ENCODE measurements around the gene RARRES2. TPM values are rescaled to one million over a fixed set of nuclear protein-coding genes. Genes with fewer than 3 reads are reported as not detected.
"Not testable (repeated sequence)": the region's sequence is repeated elsewhere in the genome, so short reads cannot be mapped to it uniquely, and the experiment has no call there.

RARRES2 gene
- total and polyA plus RNA-seq, 9 donors: 40.2 to 85.1 (median 56.7) TPM

- not testable (repeated sequence) for H3K27me3 ChIP-seq (ENCODE audit: control insufficient read depth, insufficient read depth, low read length); H3K36me3 ChIP-seq (ENCODE audit: control insufficient read depth, insufficient read depth, low read length); H3K4me1 ChIP-seq (ENCODE audit: control insufficient read depth, insufficient read depth, low read length); DNase-seq; H3K27ac ChIP-seq (ENCODE audit: low read length); H3K4me3 ChIP-seq (ENCODE audit: low read length); H3K9me3 ChIP-seq (replicated peaks; ENCODE audit: control insufficient read depth, low read depth, low read length)
Observed at GRCh38 chr7:150297978-150298377, 43.5 kb downstream of the RARRES2 start.

- not testable (repeated sequence) for DNase-seq; H3K4me3 ChIP-seq (ENCODE audit: low read length); H3K27me3 ChIP-seq (ENCODE audit: control insufficient read depth, insufficient read depth, low read length); H3K27ac ChIP-seq (ENCODE audit: low read length); H3K9me3 ChIP-seq (replicated peaks; ENCODE audit: control insufficient read depth, low read depth, low read length); H3K4me1 ChIP-seq (ENCODE audit: control insufficient read depth, insufficient read depth, low read length); H3K36me3 ChIP-seq (ENCODE audit: control insufficient read depth, insufficient read depth, low read length)
- 80% methylated on average over 1 of the region's 10 CpGs for WGBS (ENCODE audit: insufficient coverage)
Observed at GRCh38 chr7:150296802-150297201, 44.6 kb downstream of the RARRES2 start.

- no CpG with 5 or more reads among the region's 8 CpGs for WGBS (ENCODE audit: insufficient coverage)
- not testable (repeated sequence) for H3K9me3 ChIP-seq (replicated peaks; ENCODE audit: control insufficient read depth, low read depth, low read length); H3K4me3 ChIP-seq (ENCODE audit: low read length); H3K4me1 ChIP-seq (ENCODE audit: control insufficient read depth, insufficient read depth, low read length); H3K36me3 ChIP-seq (ENCODE audit: control insufficient read depth, insufficient read depth, low read length); H3K27ac ChIP-seq (ENCODE audit: low read length); DNase-seq; H3K27me3 ChIP-seq (ENCODE audit: control insufficient read depth, insufficient read depth, low read length)
Observed at GRCh38 chr7:150295614-150296013, 45.8 kb downstream of the RARRES2 start.

GRCh38 chr7:150295027-150295426 lies 46.4 kb downstream of the RARRES2 start:
- not testable (repeated sequence) for H3K27me3 ChIP-seq (ENCODE audit: control insufficient read depth, insufficient read depth, low read length); H3K4me1 ChIP-seq (ENCODE audit: control insufficient read depth, insufficient read depth, low read length); DNase-seq; H3K4me3 ChIP-seq (ENCODE audit: low read length); H3K36me3 ChIP-seq (ENCODE audit: control insufficient read depth, insufficient read depth, low read length); H3K9me3 ChIP-seq (replicated peaks; ENCODE audit: control insufficient read depth, low read depth, low read length); H3K27ac ChIP-seq (ENCODE audit: low read length)
- WGBS (ENCODE audit: insufficient coverage): no CpG with 5 or more reads among the region's 8 CpGs

GRCh38 chr7:150290317-150290716 lies 51.1 kb downstream of the RARRES2 start:
- H3K4me1 ChIP-seq (ENCODE audit: control insufficient read depth, insufficient read depth, low read length); H3K27me3 ChIP-seq (ENCODE audit: control insufficient read depth, insufficient read depth, low read length); H3K36me3 ChIP-seq (ENCODE audit: control insufficient read depth, insufficient read depth, low read length); H3K9me3 ChIP-seq (replicated peaks; ENCODE audit: control insufficient read depth, low read depth, low read length); H3K27ac ChIP-seq (ENCODE audit: low read length); H3K4me3 ChIP-seq (ENCODE audit: low read length); DNase-seq: not testable (repeated sequence)
- no CpG with 5 or more reads among the region's 6 CpGs for WGBS (ENCODE audit: insufficient coverage)

GRCh38 chr7:150288816-150289215 lies 52.6 kb downstream of the RARRES2 start:
- not testable (repeated sequence) for H3K4me1 ChIP-seq (ENCODE audit: control insufficient read depth, insufficient read depth, low read length); H3K27me3 ChIP-seq (ENCODE audit: control insufficient read depth, insufficient read depth, low read length); H3K36me3 ChIP-seq (ENCODE audit: control insufficient read depth, insufficient read depth, low read length); H3K9me3 ChIP-seq (replicated peaks; ENCODE audit: control insufficient read depth, low read depth, low read length); H3K4me3 ChIP-seq (ENCODE audit: low read length); H3K27ac ChIP-seq (ENCODE audit: low read length); DNase-seq
- 92% methylated on average over 4 of the region's 6 CpGs for WGBS (ENCODE audit: insufficient coverage)

Other genes starting within 250 kb of the RARRES2 start
- gene LRRC61, start 18.3 kb downstream of the RARRES2 start, total RNA-seq: 3.6 TPM
- 10 to 100 TPM in 1 of 8 donors, 1 to 10 TPM in 7; 4.7 to 11.9 (median 7.9) TPM for gene LRRC61, start 18.3 kb downstream of the RARRES2 start, polyA plus RNA-seq (ENCODE audit: insufficient read depth in 1 of 8, insufficient read length in 8 of 8, low replicate concordance in 1 of 8)
- gene ACTR3C, start 18.1 kb downstream of the RARRES2 start, total RNA-seq: 1.9 TPM
- gene ACTR3C, start 18.1 kb downstream of the RARRES2 start, polyA plus RNA-seq (ENCODE audit: insufficient read depth in 1 of 8, insufficient read length in 8 of 8, low replicate concordance in 1 of 8): 1 to 10 TPM in 5 of 8 donors, under 1 TPM in 3; 0.36 to 2.4 (median 1.3) TPM
- 39.5 TPM for gene REPIN1, start 27.2 kb upstream of the RARRES2 start, total RNA-seq
- gene REPIN1, start 27.2 kb upstream of the RARRES2 start, polyA plus RNA-seq (ENCODE audit: insufficient read depth in 1 of 8, insufficient read length in 8 of 8, low replicate concordance in 1 of 8): 10 to 100 TPM; 61.0 to 88.6 (median 76.9) TPM
- gene ZNF775, start 37.7 kb upstream of the RARRES2 start, total RNA-seq: 6.2 TPM
- 1 to 10 TPM; 5.4 to 8.0 (median 6.6) TPM for gene ZNF775, start 37.7 kb upstream of the RARRES2 start, polyA plus RNA-seq (ENCODE audit: insufficient read depth in 1 of 8, insufficient read length in 8 of 8, low replicate concordance in 1 of 8)
- gene GIMAP8, start 109.0 kb upstream of the RARRES2 start, total RNA-seq: 4.9 TPM
- 1 to 10 TPM; 6.4 to 7.9 (median 7.1) TPM for gene GIMAP8, start 109.0 kb upstream of the RARRES2 start, polyA plus RNA-seq (ENCODE audit: insufficient read depth in 1 of 8, insufficient read length in 8 of 8, low replicate concordance in 1 of 8)
- gene GIMAP7, start 173.2 kb upstream of the RARRES2 start, total RNA-seq: 5.9 TPM
- 10 to 100 TPM in 7 of 8 donors, 1 to 10 TPM in 1; 9.0 to 12.8 (median 11.1) TPM for gene GIMAP7, start 173.2 kb upstream of the RARRES2 start, polyA plus RNA-seq (ENCODE audit: insufficient read depth in 1 of 8, insufficient read length in 8 of 8, low replicate concordance in 1 of 8)
- gene GIMAP4, start 225.8 kb upstream of the RARRES2 start, total RNA-seq: 23.4 TPM
- 10 to 100 TPM; 17.7 to 26.9 (median 20.6) TPM for gene GIMAP4, start 225.8 kb upstream of the RARRES2 start, polyA plus RNA-seq (ENCODE audit: insufficient read depth in 1 of 8, insufficient read length in 8 of 8, low replicate concordance in 1 of 8)

Data from muscle of leg (tissue), 11 donors.